Measurements from ENCODE around the gene RRAGB. TPM values are rescaled to one million over a fixed set of nuclear protein-coding genes. Genes with fewer than 3 reads are reported as not detected.

Gene RRAGB
- total RNA-seq, 4 donors from 2014 or later, result 25.9 to 48.8 (median 42.2) TPM

DNA sequence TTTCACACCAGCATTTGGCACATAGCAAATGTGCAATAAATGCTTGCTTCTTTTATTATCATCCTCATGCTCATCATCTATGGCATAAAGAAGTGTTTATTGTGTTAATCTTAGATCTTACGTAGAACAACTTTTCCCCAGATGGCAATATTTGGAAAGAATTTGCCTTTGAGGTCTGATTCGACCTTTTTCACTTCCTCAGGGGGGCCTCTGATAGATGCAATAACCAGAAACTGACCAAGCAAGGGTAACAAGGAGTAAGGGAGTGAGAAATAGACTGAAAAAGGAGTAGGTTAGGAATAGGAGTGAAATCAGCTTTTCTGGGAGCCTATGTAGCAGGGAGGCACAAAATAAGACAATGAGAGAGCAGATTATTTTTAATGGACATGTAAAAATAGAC is 70.2 kb downstream of the RRAGB start:
- Histone ChIP-seq H3K27ac (no peak overlapping the region), H3K4me1 (no peaks in the 10 kb centered on the region), H3K36me3 (no peaks in the 10 kb centered on the region), H3K4me3 (no peak overlapping the region), H3K9me3 (no peaks in the 10 kb centered on the region), H3K27me3 (no peaks in the 10 kb centered on the region)
- no peak for DNase-seq
- intact Hi-C loops (cut with DNase I; ENCODE audit: low total_unique reads), result no loop called here
- TF ChIP-seq POLR2A (IDR thresholded peaks at IDR 0.05), result no peak
- TF ChIP-seq, protein P1, sequence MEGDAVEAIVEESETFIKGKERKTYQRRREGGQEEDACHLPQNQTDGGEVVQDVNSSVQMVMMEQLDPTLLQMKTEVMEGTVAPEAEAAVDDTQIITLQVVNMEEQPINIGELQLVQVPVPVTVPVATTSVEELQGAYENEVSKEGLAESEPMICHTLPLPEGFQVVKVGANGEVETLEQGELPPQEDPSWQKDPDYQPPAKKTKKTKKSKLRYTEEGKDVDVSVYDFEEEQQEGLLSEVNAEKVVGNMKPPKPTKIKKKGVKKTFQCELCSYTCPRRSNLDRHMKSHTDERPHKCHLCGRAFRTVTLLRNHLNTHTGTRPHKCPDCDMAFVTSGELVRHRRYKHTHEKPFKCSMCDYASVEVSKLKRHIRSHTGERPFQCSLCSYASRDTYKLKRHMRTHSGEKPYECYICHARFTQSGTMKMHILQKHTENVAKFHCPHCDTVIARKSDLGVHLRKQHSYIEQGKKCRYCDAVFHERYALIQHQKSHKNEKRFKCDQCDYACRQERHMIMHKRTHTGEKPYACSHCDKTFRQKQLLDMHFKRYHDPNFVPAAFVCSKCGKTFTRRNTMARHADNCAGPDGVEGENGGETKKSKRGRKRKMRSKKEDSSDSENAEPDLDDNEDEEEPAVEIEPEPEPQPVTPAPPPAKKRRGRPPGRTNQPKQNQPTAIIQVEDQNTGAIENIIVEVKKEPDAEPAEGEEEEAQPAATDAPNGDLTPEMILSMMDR (IDR thresholded peaks at IDR 0.05), result no peak

DNA sequence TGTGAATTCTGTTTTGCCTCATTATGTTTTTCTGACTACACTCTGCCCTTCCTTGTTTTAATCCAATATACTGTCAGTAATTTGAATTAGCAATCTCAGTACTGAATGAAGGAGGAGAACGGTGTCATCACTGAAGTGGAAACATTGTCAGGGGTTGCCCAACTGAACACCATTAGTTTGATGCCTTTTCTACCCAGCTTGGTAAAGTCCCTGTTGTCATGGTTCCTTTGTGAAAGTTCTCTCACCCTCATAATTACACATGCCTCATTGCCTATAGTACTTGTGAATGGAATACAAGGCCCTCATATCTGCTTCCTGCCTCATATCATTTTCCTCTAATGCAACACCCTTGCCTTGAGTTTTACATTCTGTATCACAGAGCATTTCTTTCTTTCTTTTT is 76.9 kb downstream of the RRAGB start:
- Histone ChIP-seq H3K27me3 (peaks cover 0 to 5% of the 10 kb centered on the region in 2 donors), H3K4me1 (no peaks in the 10 kb centered on the region), H3K36me3 (no peaks in the 10 kb centered on the region), H3K27ac (no peak overlapping the region), H3K9me3 (no peaks in the 10 kb centered on the region), H3K4me3 (no peak overlapping the region)
- DNase-seq, result no peak
- TF ChIP-seq, protein P1 (IDR thresholded peaks at IDR 0.05), result no peak
- TF ChIP-seq POLR2A (IDR thresholded peaks at IDR 0.05), result no peak
- intact Hi-C loops (cut with DNase I; ENCODE audit: low total_unique reads), result no loop called here

DNA sequence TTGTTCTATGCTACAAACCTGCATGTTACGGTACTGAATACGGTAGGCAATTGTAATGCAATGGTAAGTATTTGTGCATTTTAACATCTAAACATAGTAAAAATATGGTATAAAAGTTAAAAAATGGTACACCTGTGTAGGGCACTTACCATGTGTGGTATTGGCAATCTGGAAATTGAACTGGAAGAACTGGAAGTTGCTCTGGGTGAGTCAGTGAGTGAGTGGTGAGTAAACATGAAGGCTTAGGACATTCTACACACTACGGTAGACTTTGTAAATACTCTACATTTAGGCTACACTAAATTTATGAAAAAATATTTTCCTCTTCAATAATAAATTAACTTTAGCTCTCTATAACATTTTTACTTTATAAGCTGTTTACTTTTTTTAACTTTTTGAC is 78.9 kb downstream of the RRAGB start:
- H3K27me3 ChIP-seq, result peaks cover 0 to 5% of the 10 kb centered on the region in 2 donors
- H3K4me3 ChIP-seq, result no peak overlapping the region
- H3K9me3 ChIP-seq, result no peaks in the 10 kb centered on the region
- intact Hi-C loops (cut with DNase I; ENCODE audit: low total_unique reads), result no loop called here
- no peaks in the 10 kb centered on the region for H3K36me3 ChIP-seq
- H3K4me1 ChIP-seq, result no peaks in the 10 kb centered on the region
- DNase-seq, result no peak
- no peak for TF ChIP-seq POLR2A (IDR thresholded peaks at IDR 0.05)
- TF ChIP-seq, protein P1 (IDR thresholded peaks at IDR 0.05), result no peak
- no peak overlapping the region for H3K27ac ChIP-seq

GRCh38 chrX:55801811-55802210 is 84.3 kb downstream of the RRAGB start:
- Histone ChIP-seq H3K27ac (no peak overlapping the region), H3K27me3 (no peaks in the 10 kb centered on the region), H3K9me3 (no peaks in the 10 kb centered on the region), H3K4me3 (no peak overlapping the region), H3K4me1 (no peaks in the 10 kb centered on the region), H3K36me3 (no peaks in the 10 kb centered on the region)
- TF ChIP-seq, protein P1 (IDR thresholded peaks at IDR 0.05), result no peak
- TF ChIP-seq POLR2A (IDR thresholded peaks at IDR 0.05), result no peak
- no peak for DNase-seq
- intact Hi-C loops (cut with DNase I; ENCODE audit: low total_unique reads), result no loop called here

Other genes with a start within 250 kb of the RRAGB start
- 1 to 10 TPM in 3 of 4 donors, under 1 TPM in 1; 0.26 to 8.2 (median 4.4) TPM for gene USP51, start 227.9 kb upstream of the RRAGB start, total RNA-seq
- not detected for gene FOXR2, start 94.3 kb upstream of the RRAGB start, total RNA-seq

Measured in uterus (tissue), 4 donors.